Osteocyte (in vitro differentiated cells): Measurements from ENCODE around the gene CCDC177. TPM values are rescaled to one million over a fixed set of nuclear protein-coding genes. Genes with fewer than 3 reads are reported as not detected.
"Not testable (repeated sequence)": the region's sequence is repeated elsewhere in the genome, so short reads cannot be mapped to it uniquely, and the experiment has no call there.

Experiments
- DNase-seq: peaks from one replicate; pipeline ENCODE4 v3.0.0; 2021; ENCODE audit warnings: mixed read lengths; ENCODE audit not compliant: unreplicated experiment; ENCODE audit errors: extremely low spot score
- H3K27ac Mint-ChIP-seq: one replicate; pipeline ENCODE4 v1.8.0; 2021; ENCODE audit warnings: mild to moderate bottlenecking, mixed read lengths; ENCODE audit not compliant: unreplicated experiment
- H3K27me3 Mint-ChIP-seq: one replicate; pipeline ENCODE4 v1.8.0; 2021; ENCODE audit warnings: mixed read lengths; ENCODE audit not compliant: unreplicated experiment
- H3K36me3 Mint-ChIP-seq: one replicate; pipeline ENCODE4 v1.8.0; 2021; ENCODE audit warnings: mixed read lengths; ENCODE audit not compliant: unreplicated experiment
- H3K4me1 Mint-ChIP-seq: one replicate; pipeline ENCODE4 v1.8.0; 2021; ENCODE audit warnings: mixed read lengths; ENCODE audit not compliant: unreplicated experiment
- H3K4me3 Mint-ChIP-seq: one replicate; pipeline ENCODE4 v1.8.0; 2021; ENCODE audit warnings: mild to moderate bottlenecking, moderate library complexity, mixed read lengths; ENCODE audit not compliant: unreplicated experiment
- H3K9me3 Mint-ChIP-seq: one replicate; pipeline ENCODE4 v1.8.0; 2021; ENCODE audit warnings: mixed read lengths; ENCODE audit not compliant: unreplicated experiment
- total RNA-seq: library from RNA; stranded (reverse); gene quantifications from 2 replicates; pipeline ENCODE4 v1.2.1, GENCODE V29; 2021
- TF ChIP-seq, protein P1 (sequence below): fragments of 200-600 bp; sonication (generic); IDR thresholded peaks from 2 replicates; pipeline ENCODE4 v1.5.0; 2021; ENCODE audit warnings: antibody characterized with exemption, mild to moderate bottlenecking, moderate library complexity

Gene CCDC177
- total RNA-seq, 1 donor from 2014 or later = not detected

DNA sequence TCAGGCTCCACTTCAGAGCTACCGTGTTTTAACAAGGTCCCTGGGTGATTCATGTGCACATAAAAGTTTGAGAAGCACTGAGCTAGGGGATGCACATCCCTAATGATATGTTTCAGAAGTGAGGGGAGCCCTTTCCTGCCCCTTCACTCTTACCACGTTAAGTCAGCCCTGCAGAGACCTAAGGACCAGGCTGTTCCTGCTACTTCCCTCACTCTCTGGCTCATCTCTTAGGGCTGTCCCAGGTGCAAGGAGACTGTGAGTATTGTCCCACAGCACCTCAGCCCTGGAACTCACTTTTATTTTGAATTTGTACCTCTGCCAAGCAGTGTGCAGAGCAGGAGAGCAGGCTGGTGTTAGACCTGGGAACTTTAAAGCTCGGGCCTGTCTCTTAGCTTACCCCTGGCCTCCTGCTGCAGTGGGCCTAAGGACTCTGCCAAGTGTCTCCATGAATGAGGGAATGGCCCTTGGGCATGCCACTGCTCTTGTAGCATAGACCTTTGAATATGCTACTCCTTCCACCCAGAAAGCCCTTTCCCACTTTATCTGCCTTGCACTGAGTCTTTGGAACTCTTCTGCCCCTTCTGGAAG, 25.7 kb upstream of the CCDC177 start:
- no peak for DNase-seq
- H3K9me3 Mint-ChIP-seq = no peaks in the 10 kb centered on the region
- H3K36me3 Mint-ChIP-seq = no peaks in the 10 kb centered on the region
- H3K4me1 Mint-ChIP-seq = no peaks in the 10 kb centered on the region
- TF ChIP-seq, protein P1, sequence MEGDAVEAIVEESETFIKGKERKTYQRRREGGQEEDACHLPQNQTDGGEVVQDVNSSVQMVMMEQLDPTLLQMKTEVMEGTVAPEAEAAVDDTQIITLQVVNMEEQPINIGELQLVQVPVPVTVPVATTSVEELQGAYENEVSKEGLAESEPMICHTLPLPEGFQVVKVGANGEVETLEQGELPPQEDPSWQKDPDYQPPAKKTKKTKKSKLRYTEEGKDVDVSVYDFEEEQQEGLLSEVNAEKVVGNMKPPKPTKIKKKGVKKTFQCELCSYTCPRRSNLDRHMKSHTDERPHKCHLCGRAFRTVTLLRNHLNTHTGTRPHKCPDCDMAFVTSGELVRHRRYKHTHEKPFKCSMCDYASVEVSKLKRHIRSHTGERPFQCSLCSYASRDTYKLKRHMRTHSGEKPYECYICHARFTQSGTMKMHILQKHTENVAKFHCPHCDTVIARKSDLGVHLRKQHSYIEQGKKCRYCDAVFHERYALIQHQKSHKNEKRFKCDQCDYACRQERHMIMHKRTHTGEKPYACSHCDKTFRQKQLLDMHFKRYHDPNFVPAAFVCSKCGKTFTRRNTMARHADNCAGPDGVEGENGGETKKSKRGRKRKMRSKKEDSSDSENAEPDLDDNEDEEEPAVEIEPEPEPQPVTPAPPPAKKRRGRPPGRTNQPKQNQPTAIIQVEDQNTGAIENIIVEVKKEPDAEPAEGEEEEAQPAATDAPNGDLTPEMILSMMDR = no peak
- H3K4me3 Mint-ChIP-seq = no peak overlapping the region
- no peak overlapping the region for H3K27ac Mint-ChIP-seq
- peaks cover 4% of the 10 kb centered on the region for H3K27me3 Mint-ChIP-seq

- not testable (repeated sequence) for H3K9me3 Mint-ChIP-seq, H3K4me3 Mint-ChIP-seq, H3K27ac Mint-ChIP-seq, H3K4me1 Mint-ChIP-seq, H3K27me3 Mint-ChIP-seq, DNase-seq, H3K36me3 Mint-ChIP-seq
Measured at GRCh38 chr14:69599431-69599830, 24.8 kb upstream of the CCDC177 start.

DNA sequence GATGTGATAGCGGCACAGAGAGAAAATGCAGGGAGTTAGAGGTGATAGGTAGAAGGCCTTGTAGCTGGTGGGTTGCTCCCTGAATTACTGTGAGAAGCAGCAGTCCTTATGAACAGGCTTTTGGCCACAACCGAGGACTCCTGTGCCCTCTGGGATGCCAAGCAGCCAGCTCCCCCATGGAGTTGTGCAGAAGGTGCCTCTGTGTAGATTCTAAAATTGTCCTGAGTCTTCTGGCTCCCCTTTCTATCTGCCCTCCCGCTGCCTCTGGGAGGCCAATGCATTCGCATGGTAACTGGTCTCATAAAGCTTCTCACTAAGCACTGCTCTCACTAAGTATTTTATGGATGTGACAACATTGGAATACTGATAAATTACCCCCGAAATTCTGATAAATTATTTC, 20.7 kb upstream of the CCDC177 start:
- H3K27me3 Mint-ChIP-seq = peaks cover 5% of the 10 kb centered on the region
- no peaks in the 10 kb centered on the region for H3K36me3 Mint-ChIP-seq
- H3K27ac Mint-ChIP-seq = no peak overlapping the region
- DNase-seq = no peak
- no peak overlapping the region for H3K4me3 Mint-ChIP-seq
- no peaks in the 10 kb centered on the region for H3K4me1 Mint-ChIP-seq
- H3K9me3 Mint-ChIP-seq = no peaks in the 10 kb centered on the region
- TF ChIP-seq, protein P1 = no peak

DNA sequence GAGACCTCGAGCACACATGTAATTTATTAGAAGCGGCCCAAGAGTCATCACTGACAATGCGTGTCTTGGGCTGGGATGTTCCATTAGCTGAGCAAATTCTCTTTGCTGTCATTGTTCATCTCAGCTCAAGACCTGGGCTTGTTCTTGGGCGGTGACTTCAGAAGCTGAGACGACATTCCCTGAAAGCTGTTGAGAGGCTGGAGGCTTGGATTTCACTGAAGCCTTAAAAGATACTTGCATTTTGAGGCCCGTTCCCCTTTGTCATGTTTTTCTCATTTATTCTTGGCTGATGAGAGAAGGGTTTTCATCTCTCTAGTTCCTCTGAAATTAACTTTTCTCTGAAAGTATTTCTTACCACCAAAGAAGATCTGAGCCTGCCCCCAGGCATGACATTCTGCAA, 20.2 kb upstream of the CCDC177 start:
- H3K4me1 Mint-ChIP-seq = no peaks in the 10 kb centered on the region
- no peak for DNase-seq
- no peaks in the 10 kb centered on the region for H3K9me3 Mint-ChIP-seq
- no peak overlapping the region for H3K27ac Mint-ChIP-seq
- H3K4me3 Mint-ChIP-seq = no peak overlapping the region
- H3K27me3 Mint-ChIP-seq = peaks cover 5% of the 10 kb centered on the region
- H3K36me3 Mint-ChIP-seq = no peaks in the 10 kb centered on the region
- TF ChIP-seq, protein P1 = no peak

- no peaks in the 10 kb centered on the region for H3K9me3 Mint-ChIP-seq
- H3K4me3 Mint-ChIP-seq = no peak overlapping the region
- DNase-seq = no peak
- TF ChIP-seq, protein P1 = no peak
- H3K36me3 Mint-ChIP-seq = no peaks in the 10 kb centered on the region
- peaks cover 15% of the 10 kb centered on the region for H3K27me3 Mint-ChIP-seq
- no peak overlapping the region for H3K27ac Mint-ChIP-seq
- H3K4me1 Mint-ChIP-seq = no peaks in the 10 kb centered on the region
Measured at GRCh38 chr14:69593018-69593677, 18.5 kb upstream of the CCDC177 start.
